Activated T-helper 1 cell treated with anti-CD3 and anti-CD28 coated beads, Interleukin-12 subunit alpha, Interleukin-12 subunit beta, Interleukin-2, Interleukin-4 antibody, amounts not matched to agents 30 ng/mL and 10 ng/mL and 1 ng/mL, durations not matched to agents 14 hours and 24 hours and 36 hours (primary cell): ENCODE results near the gene LGR5. TPM values are rescaled to one million over a fixed set of nuclear protein-coding genes. Genes with fewer than 3 reads are reported as not detected.

Experiments used
- DNase-seq: peaks from one replicate; pipeline ENCODE4 v3.0.0; 2021; ENCODE audit warnings: low spot score
- H3K27ac Mint-ChIP-seq: one replicate; pipeline ENCODE4 v1.8.0; 2021; ENCODE audit warnings: mild to moderate bottlenecking, mixed read lengths
- H3K27me3 Mint-ChIP-seq: one replicate; pipeline ENCODE4 v1.8.0; 2022; ENCODE audit warnings: mild to moderate bottlenecking, moderate library complexity, mixed read lengths; ENCODE audit not compliant: insufficient read depth
- H3K36me3 Mint-ChIP-seq: one replicate; pipeline ENCODE4 v1.8.0; 2021; ENCODE audit warnings: low read depth, mixed read lengths
- H3K4me1 Mint-ChIP-seq: one replicate; pipeline ENCODE4 v1.8.0; 2021; ENCODE audit warnings: low read depth, mixed read lengths
- H3K4me3 Mint-ChIP-seq: one replicate; pipeline ENCODE4 v1.8.0; 2021; ENCODE audit warnings: mild to moderate bottlenecking, moderate library complexity, mixed read lengths
- H3K9me3 Mint-ChIP-seq: one replicate; pipeline ENCODE4 v1.8.0; 2021; ENCODE audit warnings: mixed read lengths
- intact Hi-C: fragments of 100-400 bp; cut with micrococcal nuclease; formaldehyde crosslinking; loops from one replicate; pipeline ENCODE4 v1.15.1; 2024
- total RNA-seq: library from RNA; stranded (reverse); gene quantifications from 2 replicates; pipeline ENCODE4 v1.2.3, GENCODE V29; 2022

The LGR5 gene
- total RNA-seq, 1 donor from 2014 or later = not detected

- H3K4me1 Mint-ChIP-seq = no peaks in the 10 kb centered on the region
- H3K27ac Mint-ChIP-seq = no peak overlapping the region
- peaks cover 6% of the 10 kb centered on the region for H3K27me3 Mint-ChIP-seq
- intact Hi-C loops = no loop called here
- no peak for DNase-seq
- no peaks in the 10 kb centered on the region for H3K36me3 Mint-ChIP-seq
- H3K9me3 Mint-ChIP-seq = no peaks in the 10 kb centered on the region
- no peak overlapping the region for H3K4me3 Mint-ChIP-seq
Measured at GRCh38 chr12:71581206-71581605, 141.6 kb downstream of the LGR5 start.

- no peak for DNase-seq
- Mint-ChIP-seq H3K4me3 (no peak overlapping the region), H3K4me1 (no peaks in the 10 kb centered on the region), H3K27me3 (peaks cover 7% of the 10 kb centered on the region), H3K36me3 (no peaks in the 10 kb centered on the region), H3K9me3 (no peaks in the 10 kb centered on the region), H3K27ac (no peak overlapping the region)
- intact Hi-C loops = no loop called here
Measured at GRCh38 chr12:71582925-71583324, 143.3 kb downstream of the LGR5 start.

- Mint-ChIP-seq H3K9me3 (no peaks in the 10 kb centered on the region), H3K4me3 (no peak overlapping the region), H3K27ac (no peak overlapping the region), H3K27me3 (peaks cover 5% of the 10 kb centered on the region), H3K36me3 (no peaks in the 10 kb centered on the region), H3K4me1 (no peaks in the 10 kb centered on the region)
- DNase-seq = no peak
- intact Hi-C loops = no loop called here
Measured at GRCh38 chr12:71584356-71584755, 144.8 kb downstream of the LGR5 start.

GRCh38 chr12:71585218-71585617 is 145.6 kb downstream of the LGR5 start:
- no peaks in the 10 kb centered on the region for H3K36me3 Mint-ChIP-seq
- H3K27me3 Mint-ChIP-seq = peaks cover 9% of the 10 kb centered on the region
- no peaks in the 10 kb centered on the region for H3K9me3 Mint-ChIP-seq
- no peak overlapping the region for H3K27ac Mint-ChIP-seq
- no peak for DNase-seq
- H3K4me3 Mint-ChIP-seq = no peak overlapping the region
- H3K4me1 Mint-ChIP-seq = no peaks in the 10 kb centered on the region
- intact Hi-C loops = no loop called here

GRCh38 chr12:71587012-71587411 is 147.4 kb downstream of the LGR5 start:
- no peak for DNase-seq
- no peak overlapping the region for H3K27ac Mint-ChIP-seq
- intact Hi-C loops = no loop called here
- H3K27me3 Mint-ChIP-seq = peaks cover 10% of the 10 kb centered on the region
- no peak overlapping the region for H3K4me3 Mint-ChIP-seq
- no peaks in the 10 kb centered on the region for H3K4me1 Mint-ChIP-seq
- H3K9me3 Mint-ChIP-seq = no peaks in the 10 kb centered on the region
- H3K36me3 Mint-ChIP-seq = no peaks in the 10 kb centered on the region

- Mint-ChIP-seq H3K9me3 (no peaks in the 10 kb centered on the region), H3K4me3 (no peak overlapping the region), H3K27me3 (peaks cover 13% of the 10 kb centered on the region), H3K4me1 (no peaks in the 10 kb centered on the region), H3K36me3 (no peaks in the 10 kb centered on the region), H3K27ac (no peak overlapping the region)
- intact Hi-C loops = no loop called here
- DNase-seq = no peak
Measured at GRCh38 chr12:71589478-71589881, 149.9 kb downstream of the LGR5 start.

- Mint-ChIP-seq H3K27ac (no peak overlapping the region), H3K9me3 (no peaks in the 10 kb centered on the region), H3K36me3 (no peaks in the 10 kb centered on the region), H3K4me1 (no peaks in the 10 kb centered on the region), H3K27me3 (peaks cover 15% of the 10 kb centered on the region), H3K4me3 (no peak overlapping the region)
- no peak for DNase-seq
- intact Hi-C loops = no loop called here
Measured at GRCh38 chr12:71591601-71592000, 152.0 kb downstream of the LGR5 start.

- intact Hi-C loops = no loop called here
- no peak for DNase-seq
- peaks cover 19% of the 10 kb centered on the region for H3K27me3 Mint-ChIP-seq
- no peak overlapping the region for H3K27ac Mint-ChIP-seq
- H3K4me3 Mint-ChIP-seq = no peak overlapping the region
- H3K36me3 Mint-ChIP-seq = no peaks in the 10 kb centered on the region
- no peaks in the 10 kb centered on the region for H3K9me3 Mint-ChIP-seq
- no peaks in the 10 kb centered on the region for H3K4me1 Mint-ChIP-seq
Measured at GRCh38 chr12:71592841-71593240, 153.2 kb downstream of the LGR5 start.

GRCh38 chr12:71594214-71594948 is 154.8 kb downstream of the LGR5 start:
- Mint-ChIP-seq H3K9me3 (peaks cover 6% of the 10 kb centered on the region), H3K27me3 (peaks cover 23% of the 10 kb centered on the region), H3K27ac (no peak overlapping the region), H3K36me3 (no peaks in the 10 kb centered on the region), H3K4me3 (no peak overlapping the region), H3K4me1 (no peaks in the 10 kb centered on the region)
- DNase-seq = no peak
- intact Hi-C loops = no loop called here

GRCh38 chr12:71599210-71599609 is 159.6 kb downstream of the LGR5 start:
- Mint-ChIP-seq H3K4me1 (no peaks in the 10 kb centered on the region), H3K27ac (no peak overlapping the region)

GRCh38 chr12:71601546-71601945 is 161.9 kb downstream of the LGR5 start:
- DNase-seq = no peak
- H3K9me3 Mint-ChIP-seq = peaks cover 14% of the 10 kb centered on the region
- peaks cover 7% of the 10 kb centered on the region for H3K36me3 Mint-ChIP-seq
- no peak overlapping the region for H3K4me3 Mint-ChIP-seq
- no peaks in the 10 kb centered on the region for H3K4me1 Mint-ChIP-seq
- intact Hi-C loops = no loop called here
- H3K27ac Mint-ChIP-seq = no peak overlapping the region
- peaks cover 18% of the 10 kb centered on the region for H3K27me3 Mint-ChIP-seq

More at GRCh38 chr12:71599210-71599609, 159.6 kb downstream of the LGR5 start:
- peaks cover 23% of the 10 kb centered on the region for H3K27me3 Mint-ChIP-seq
- no peaks in the 10 kb centered on the region for H3K36me3 Mint-ChIP-seq
- intact Hi-C loops = no loop called here
- DNase-seq = no peak
- H3K9me3 Mint-ChIP-seq = peaks cover 14% of the 10 kb centered on the region
- no peak overlapping the region for H3K4me3 Mint-ChIP-seq

- Mint-ChIP-seq H3K9me3 (peaks cover 14% of the 10 kb centered on the region), H3K36me3 (peaks cover 17% of the 10 kb centered on the region), H3K27me3 (peaks cover 11% of the 10 kb centered on the region), H3K4me1 (no peaks in the 10 kb centered on the region), H3K27ac (no peak overlapping the region), H3K4me3 (no peak overlapping the region)
- no peak for DNase-seq
- intact Hi-C loops = no loop called here
Measured at GRCh38 chr12:71602761-71603577, 163.4 kb downstream of the LGR5 start.

GRCh38 chr12:71605039-71605438 is 165.4 kb downstream of the LGR5 start:
- DNase-seq = no peak
- Mint-ChIP-seq H3K27me3 (no peaks in the 10 kb centered on the region), H3K27ac (no peak overlapping the region), H3K4me3 (no peak overlapping the region), H3K4me1 (peaks cover 2% of the 10 kb centered on the region), H3K9me3 (peaks cover 2% of the 10 kb centered on the region), H3K36me3 (peaks cover 32% of the 10 kb centered on the region)
- intact Hi-C loops = no loop called here
